HG03469 (cell line): ENCODE measurements around the gene TRIM52.
"Not testable (repeated sequence)": the region's sequence is repeated elsewhere in the genome, so short reads cannot be mapped to it uniquely, and the experiment has no call there.

Source experiments
- ATAC-seq: cut with Tn5 transposase; IDR thresholded peaks from one replicate; pipeline ENCODE4 v1.9.1; 2021; ENCODE audit warnings: mild to moderate bottlenecking, moderate library complexity, moderate number of reproducible peaks; ENCODE audit not compliant: unreplicated experiment

TRIM52 gene

GRCh38 chr5:181217111-181217802 lies 43.7 kb downstream of the TRIM52 start:
- ATAC-seq, result no peak

- no peak for ATAC-seq
Observed at GRCh38 chr5:181215997-181216989, 44.6 kb downstream of the TRIM52 start.

GRCh38 chr5:181214249-181214648 lies 46.7 kb downstream of the TRIM52 start:
- not testable (repeated sequence) for ATAC-seq

GRCh38 chr5:181212934-181213333 lies 48.0 kb downstream of the TRIM52 start:
- ATAC-seq, result no peak

- no peak for ATAC-seq
Observed at GRCh38 chr5:181212080-181212479, 48.9 kb downstream of the TRIM52 start.

GRCh38 chr5:181211208-181211607 lies 49.7 kb downstream of the TRIM52 start:
- no peak for ATAC-seq

- ATAC-seq, result not testable (repeated sequence)
Observed at GRCh38 chr5:181210698-181211097, 50.2 kb downstream of the TRIM52 start.

GRCh38 chr5:181210148-181210547 lies 50.8 kb downstream of the TRIM52 start:
- ATAC-seq, result not testable (repeated sequence)

- not testable (repeated sequence) for ATAC-seq
Observed at GRCh38 chr5:181209006-181209405, 51.9 kb downstream of the TRIM52 start.

GRCh38 chr5:181207960-181208253 lies 53.0 kb downstream of the TRIM52 start:
- ATAC-seq, result no peak

- no peak for ATAC-seq
Observed at GRCh38 chr5:181207214-181207959, 53.6 kb downstream of the TRIM52 start.

- no peak for ATAC-seq
Observed at GRCh38 chr5:181205761-181206649, 54.9 kb downstream of the TRIM52 start.
